Measurements from ENCODE around the gene COL4A1.
A peak's percentile ranks its signal among the peaks of the same experiment; 100 is the strongest.

COL4A1 gene

GRCh38 chr13:110121422-110122083, 185.4 kb downstream of the COL4A1 start:
- H3K4me3 ChIP-seq (replicated peaks in 1 of 2; ENCODE audit: low read depth in 2 of 2, low read length in 2 of 2), result no peak overlapping the region
- TF ChIP-seq, protein P1, sequence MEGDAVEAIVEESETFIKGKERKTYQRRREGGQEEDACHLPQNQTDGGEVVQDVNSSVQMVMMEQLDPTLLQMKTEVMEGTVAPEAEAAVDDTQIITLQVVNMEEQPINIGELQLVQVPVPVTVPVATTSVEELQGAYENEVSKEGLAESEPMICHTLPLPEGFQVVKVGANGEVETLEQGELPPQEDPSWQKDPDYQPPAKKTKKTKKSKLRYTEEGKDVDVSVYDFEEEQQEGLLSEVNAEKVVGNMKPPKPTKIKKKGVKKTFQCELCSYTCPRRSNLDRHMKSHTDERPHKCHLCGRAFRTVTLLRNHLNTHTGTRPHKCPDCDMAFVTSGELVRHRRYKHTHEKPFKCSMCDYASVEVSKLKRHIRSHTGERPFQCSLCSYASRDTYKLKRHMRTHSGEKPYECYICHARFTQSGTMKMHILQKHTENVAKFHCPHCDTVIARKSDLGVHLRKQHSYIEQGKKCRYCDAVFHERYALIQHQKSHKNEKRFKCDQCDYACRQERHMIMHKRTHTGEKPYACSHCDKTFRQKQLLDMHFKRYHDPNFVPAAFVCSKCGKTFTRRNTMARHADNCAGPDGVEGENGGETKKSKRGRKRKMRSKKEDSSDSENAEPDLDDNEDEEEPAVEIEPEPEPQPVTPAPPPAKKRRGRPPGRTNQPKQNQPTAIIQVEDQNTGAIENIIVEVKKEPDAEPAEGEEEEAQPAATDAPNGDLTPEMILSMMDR (IDR thresholded peaks at IDR 0.05; ENCODE audit: low read depth, low read length), result no peak
- DNase-seq (ENCODE audit: low read depth in 2 of 2), result no peak

GRCh38 chr13:110119935-110120905, 186.7 kb downstream of the COL4A1 start:
- TF ChIP-seq, protein P1 (IDR thresholded peaks at IDR 0.05; ENCODE audit: low read depth, low read length), result no peak
- H3K4me3 ChIP-seq (replicated peaks in 1 of 2; ENCODE audit: low read depth in 2 of 2, low read length in 2 of 2), result no peak overlapping the region
- peak in 1 of 2 donors; percentile 48 for DNase-seq (ENCODE audit: low read depth in 2 of 2)

DNA sequence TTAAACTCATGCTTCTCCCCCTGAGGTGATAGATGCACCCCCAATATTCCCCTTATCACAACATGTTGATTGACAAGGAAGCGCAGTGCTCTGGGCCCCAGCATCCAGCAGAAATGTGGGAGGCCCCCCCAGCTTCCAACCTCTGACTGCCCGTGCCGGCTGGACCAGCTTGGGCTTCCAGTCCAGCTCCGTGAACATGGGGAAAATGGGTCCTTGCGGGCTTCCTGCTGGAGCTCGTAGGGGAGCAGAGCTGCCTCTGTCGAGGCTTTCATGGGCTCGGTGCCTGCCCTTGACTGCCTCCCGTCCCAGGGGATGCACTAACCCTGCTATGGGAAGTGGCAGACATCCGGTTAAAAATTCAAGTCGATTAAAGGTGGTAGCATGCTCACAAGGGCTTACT, 188.9 kb downstream of the COL4A1 start:
- no peak overlapping the region for H3K4me3 ChIP-seq (replicated peaks in 1 of 2; ENCODE audit: low read depth in 2 of 2, low read length in 2 of 2)
- no peak for DNase-seq (ENCODE audit: low read depth in 2 of 2)
- TF ChIP-seq, protein P1 (IDR thresholded peaks at IDR 0.05; ENCODE audit: low read depth, low read length), result no peak

GRCh38 chr13:110116072-110116487, 190.9 kb downstream of the COL4A1 start:
- TF ChIP-seq, protein P1 (IDR thresholded peaks at IDR 0.05; ENCODE audit: low read depth, low read length), result peak; percentile 83
- DNase-seq (ENCODE audit: low read depth in 2 of 2), result peak; percentile 77 to 87
- no peak overlapping the region for H3K4me3 ChIP-seq (replicated peaks in 1 of 2; ENCODE audit: low read depth in 2 of 2, low read length in 2 of 2)

DNA sequence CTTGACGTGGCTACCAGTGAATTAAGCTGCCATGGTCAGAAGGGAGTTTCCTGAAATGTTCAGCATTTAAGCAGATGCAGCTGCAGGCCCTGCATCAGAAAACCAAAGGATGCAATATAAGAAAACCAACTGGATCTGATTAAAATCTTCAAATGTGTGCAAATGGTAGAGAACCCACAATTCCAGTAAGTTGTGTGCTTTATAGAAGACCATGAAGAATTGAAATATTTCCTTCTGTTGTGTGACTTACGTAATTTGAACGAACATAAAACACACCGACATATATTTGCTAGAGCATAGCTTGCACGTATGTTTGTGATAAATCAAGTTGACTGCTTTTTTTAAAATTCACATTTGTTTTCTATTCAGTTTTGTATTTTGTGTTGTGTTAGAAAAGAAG, 191.4 kb downstream of the COL4A1 start:
- DNase-seq (ENCODE audit: low read depth in 2 of 2), result no peak
- TF ChIP-seq, protein P1 (IDR thresholded peaks at IDR 0.05; ENCODE audit: low read depth, low read length), result no peak
- no peak overlapping the region for H3K4me3 ChIP-seq (replicated peaks in 1 of 2; ENCODE audit: low read depth in 2 of 2, low read length in 2 of 2)

- TF ChIP-seq, protein P1 (IDR thresholded peaks at IDR 0.05; ENCODE audit: low read depth, low read length), result no peak
- DNase-seq (ENCODE audit: low read depth in 2 of 2), result peak in 1 of 2 donors; percentile 36
- H3K4me3 ChIP-seq (replicated peaks in 1 of 2; ENCODE audit: low read depth in 2 of 2, low read length in 2 of 2), result no peak overlapping the region
These were observed 192.6 kb downstream of the COL4A1 start for GRCh38 chr13:110114316-110114715.
